Skeletal muscle satellite cell (primary cell): ENCODE measurements around the gene SPOCD1.

Experiments used
- H3K27me3 ChIP-seq: 2 replicates; pipeline ENCODE4 v1.7.0; 2013; ENCODE audit warnings: low read length; ENCODE audit not compliant: control insufficient read depth, insufficient read depth
- H3K36me3 ChIP-seq: 2 replicates; pipeline ENCODE4 v1.7.0; 2013; ENCODE audit warnings: mild to moderate bottlenecking, control low read depth, low read length; ENCODE audit not compliant: insufficient read depth
- H3K4me1 ChIP-seq: 2 replicates; pipeline ENCODE4 v1.7.0; 2013; ENCODE audit warnings: low read length; ENCODE audit not compliant: control insufficient read depth, insufficient read depth
- H3K4me2 ChIP-seq: 2 replicates; pipeline ENCODE4 v1.7.0; 2013; ENCODE audit warnings: mild to moderate bottlenecking, low read length
- H3K4me3 ChIP-seq: 2 replicates; pipeline ENCODE4 v1.7.0; 2013; ENCODE audit warnings: low read length
- H3K9ac ChIP-seq: 2 replicates; pipeline ENCODE4 v1.7.0; 2013; ENCODE audit warnings: mild to moderate bottlenecking, low read depth, low read length, moderate library complexity
- H3K9me3 ChIP-seq: replicated peaks from 2 replicates; pipeline ENCODE4 v1.7.0; 2013; ENCODE audit warnings: mild to moderate bottlenecking, control low read depth, low read length

The SPOCD1 gene

DNA sequence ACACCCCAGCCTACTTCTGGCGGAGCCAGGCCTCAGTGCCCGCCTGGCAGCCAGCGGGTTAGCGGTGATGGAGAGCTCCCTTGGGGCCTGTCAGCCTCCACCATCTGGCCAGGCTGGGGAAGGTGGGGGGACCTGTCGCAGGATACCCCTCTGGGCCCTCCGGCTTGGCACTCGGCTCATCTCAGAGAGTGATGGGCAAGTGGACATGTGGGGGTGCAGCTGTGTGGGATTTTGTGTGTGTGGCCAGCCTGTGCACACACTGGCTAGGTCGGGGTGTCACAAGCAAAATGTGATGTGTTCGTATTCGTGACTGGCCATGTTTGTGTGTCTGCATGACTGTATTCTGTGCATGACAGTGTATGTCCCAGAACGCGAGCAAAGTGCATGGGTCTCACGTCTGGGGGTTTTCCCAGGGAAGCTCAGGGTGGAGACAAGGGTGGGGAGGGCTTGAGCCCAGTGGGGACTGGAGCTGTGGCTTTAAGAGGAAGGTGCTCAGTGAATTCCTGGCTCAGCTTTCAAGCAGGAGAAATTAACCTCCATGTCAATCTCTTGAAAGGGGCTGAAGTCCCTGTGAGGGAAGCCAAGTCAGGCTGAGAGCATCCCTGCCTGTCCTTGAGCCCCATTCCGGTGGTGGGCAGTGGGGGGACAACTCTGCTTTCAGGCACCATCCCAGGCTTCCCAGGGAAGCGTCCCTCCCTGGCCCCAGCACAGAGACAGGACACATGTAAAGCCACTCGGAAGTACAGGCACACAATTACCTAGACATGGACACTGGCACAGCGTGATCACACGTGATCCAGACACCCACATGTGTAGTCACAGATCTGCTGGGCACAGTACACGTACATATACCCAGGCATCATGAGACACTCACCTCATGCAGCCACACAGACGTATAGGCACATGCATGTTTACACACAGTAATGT, 30.5 kb downstream of the SPOCD1 start:
- Histone ChIP-seq H3K4me1 (peaks cover 14% of the 10 kb centered on the region), H3K4me2 (no peak overlapping the region), H3K9me3 (no peaks in the 10 kb centered on the region), H3K4me3 (no peak overlapping the region), H3K9ac (no peak overlapping the region), H3K36me3 (no peaks in the 10 kb centered on the region), H3K27me3 (no peaks in the 10 kb centered on the region)

DNA sequence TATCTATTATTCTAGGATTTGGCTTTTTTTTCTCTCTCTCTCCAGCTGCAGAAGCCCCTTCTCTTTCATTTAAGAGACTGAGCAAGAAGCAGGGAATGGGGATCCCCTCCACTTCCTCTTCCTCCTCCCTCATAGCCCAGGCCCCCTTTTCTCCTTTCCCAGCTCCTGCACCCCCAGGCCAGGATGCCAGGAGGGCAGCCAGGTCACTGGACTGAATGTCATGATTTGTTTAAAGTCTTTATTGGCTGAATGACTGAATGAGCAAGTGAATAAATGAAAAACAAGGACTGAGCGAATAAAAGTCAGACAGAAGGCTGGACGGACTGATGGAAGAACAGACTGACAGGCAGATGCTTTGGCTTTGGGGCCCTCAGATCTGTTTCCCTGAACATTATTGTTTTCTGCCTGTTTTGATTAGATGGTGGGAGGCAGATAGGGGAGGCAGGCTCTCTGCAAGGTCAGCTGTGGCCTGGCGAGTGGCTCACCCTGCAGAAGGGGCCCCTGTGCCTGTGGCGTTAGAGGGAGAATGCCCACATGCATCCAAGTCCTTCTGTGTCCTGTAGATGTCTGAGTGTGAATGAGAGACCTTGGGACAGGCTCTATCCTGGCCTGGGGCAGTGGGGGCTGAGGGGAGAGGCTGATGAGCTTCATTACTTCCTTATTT, 31.3 kb downstream of the SPOCD1 start:
- no peak overlapping the region for H3K9ac ChIP-seq
- peaks cover 6% of the 10 kb centered on the region for H3K4me1 ChIP-seq
- H3K27me3 ChIP-seq: no peaks in the 10 kb centered on the region
- no peak overlapping the region for H3K4me3 ChIP-seq
- no peaks in the 10 kb centered on the region for H3K36me3 ChIP-seq
- no peaks in the 10 kb centered on the region for H3K9me3 ChIP-seq
- H3K4me2 ChIP-seq: no peak overlapping the region

DNA sequence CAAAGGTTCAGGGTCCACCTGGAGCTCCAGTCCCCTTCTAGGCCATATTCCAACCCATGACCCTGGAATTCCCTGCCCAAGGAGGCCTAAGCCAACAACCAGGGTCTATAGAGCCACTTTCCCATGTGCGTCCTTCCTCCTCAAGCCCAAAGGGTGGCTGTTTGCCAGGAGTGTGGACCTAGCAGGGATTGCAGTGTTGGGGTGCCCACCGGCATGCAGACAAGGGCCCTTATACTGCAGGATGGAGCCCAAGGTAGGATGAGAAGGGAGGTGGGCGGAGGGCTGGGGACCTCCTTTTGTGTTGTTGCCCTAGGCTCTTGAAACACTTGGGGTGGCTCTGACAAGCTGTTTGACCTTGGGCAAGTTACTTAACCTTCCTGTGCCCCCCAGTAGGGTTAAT, 32.0 kb downstream of the SPOCD1 start:
- Histone ChIP-seq H3K27me3 (no peaks in the 10 kb centered on the region), H3K4me1 (peaks cover 4% of the 10 kb centered on the region), H3K9ac (no peak overlapping the region), H3K4me3 (no peak overlapping the region), H3K9me3 (no peaks in the 10 kb centered on the region), H3K4me2 (no peak overlapping the region), H3K36me3 (no peaks in the 10 kb centered on the region)

DNA sequence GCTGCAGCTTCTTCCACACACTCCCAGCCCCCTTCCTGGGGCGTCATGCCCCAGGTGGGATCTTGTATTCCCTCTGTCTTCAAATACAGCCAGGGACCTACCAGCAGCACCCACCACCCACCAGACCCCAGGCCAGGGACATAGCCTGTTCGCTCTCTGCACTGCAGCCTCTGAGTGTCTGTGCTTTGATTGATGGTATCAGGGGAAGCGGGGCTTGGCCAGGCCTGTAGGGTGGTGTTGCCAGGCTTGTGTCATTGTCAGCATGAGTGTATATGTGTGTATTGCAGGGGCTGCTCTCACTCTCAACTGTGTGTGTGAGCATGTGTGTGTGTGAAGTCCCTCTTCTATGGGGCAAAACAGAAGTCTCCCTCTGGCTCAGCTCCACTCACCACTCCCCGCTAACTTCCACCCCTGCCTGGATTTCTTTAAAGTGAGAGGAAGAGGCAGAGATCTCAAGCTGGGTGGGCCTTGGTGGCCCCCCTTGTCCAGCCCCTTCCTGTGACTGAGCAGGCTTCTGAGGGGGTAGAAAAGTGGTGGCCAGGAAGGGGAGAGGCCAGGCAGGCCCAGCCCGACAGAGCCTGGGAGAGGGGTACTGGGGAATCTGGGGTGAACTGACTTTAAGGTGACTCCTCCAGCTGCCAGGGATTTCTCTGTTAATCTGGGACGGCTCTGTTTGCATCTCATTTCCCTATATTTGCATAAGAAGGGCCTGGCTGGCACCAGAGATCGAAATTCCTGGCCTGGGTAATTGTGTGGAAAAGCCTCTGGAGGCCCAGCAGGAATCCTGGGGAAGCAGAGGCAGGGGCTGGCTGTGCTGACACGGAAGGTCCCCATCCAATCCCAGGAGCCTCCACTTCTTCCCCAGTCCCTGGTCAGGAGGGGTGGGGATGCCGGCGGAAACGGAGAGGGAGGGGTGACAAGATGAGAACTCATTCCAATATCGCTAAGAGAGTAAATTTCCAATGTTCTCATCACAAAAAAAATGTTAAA, 33.1 kb downstream of the SPOCD1 start:
- Histone ChIP-seq H3K4me3 (no peak overlapping the region), H3K4me1 (peaks cover 1% of the 10 kb centered on the region), H3K9me3 (no peaks in the 10 kb centered on the region), H3K27me3 (no peaks in the 10 kb centered on the region), H3K36me3 (no peaks in the 10 kb centered on the region), H3K9ac (no peak overlapping the region), H3K4me2 (no peak overlapping the region)

DNA sequence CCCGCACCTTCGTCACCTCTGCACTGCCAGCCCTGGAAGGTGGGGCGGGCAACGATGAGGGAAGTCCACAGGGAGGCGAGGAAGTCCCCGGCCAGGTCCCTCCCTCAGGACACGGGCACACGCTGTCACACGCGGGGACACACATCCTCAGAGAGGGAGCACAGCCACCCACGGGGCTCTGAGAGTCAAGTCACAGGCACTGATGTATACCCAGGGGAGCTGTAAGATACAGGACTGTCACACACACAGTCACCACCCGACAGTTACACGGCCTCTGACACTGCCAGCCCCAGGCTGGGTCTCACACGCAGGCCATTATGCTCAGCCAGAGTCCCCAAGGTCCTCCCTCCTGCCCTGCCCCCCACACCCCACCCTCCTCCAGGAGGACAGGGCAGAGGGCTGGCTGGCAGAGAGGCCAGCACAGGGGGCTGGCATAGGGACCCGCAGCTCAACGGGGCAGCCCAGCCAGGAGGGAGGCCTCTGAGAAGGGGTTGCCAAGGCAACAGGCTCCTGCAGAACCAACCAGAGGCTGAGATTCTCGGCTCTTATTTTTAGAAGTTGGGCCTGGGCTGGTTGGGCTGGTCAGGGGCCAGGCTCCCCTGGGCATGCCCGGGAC, 34.0 kb downstream of the SPOCD1 start:
- no peak overlapping the region for H3K4me3 ChIP-seq
- no peaks in the 10 kb centered on the region for H3K27me3 ChIP-seq
- no peaks in the 10 kb centered on the region for H3K4me1 ChIP-seq
- H3K36me3 ChIP-seq: no peaks in the 10 kb centered on the region
- H3K9ac ChIP-seq: no peak overlapping the region
- H3K9me3 ChIP-seq: no peaks in the 10 kb centered on the region
- H3K4me2 ChIP-seq: no peak overlapping the region

DNA sequence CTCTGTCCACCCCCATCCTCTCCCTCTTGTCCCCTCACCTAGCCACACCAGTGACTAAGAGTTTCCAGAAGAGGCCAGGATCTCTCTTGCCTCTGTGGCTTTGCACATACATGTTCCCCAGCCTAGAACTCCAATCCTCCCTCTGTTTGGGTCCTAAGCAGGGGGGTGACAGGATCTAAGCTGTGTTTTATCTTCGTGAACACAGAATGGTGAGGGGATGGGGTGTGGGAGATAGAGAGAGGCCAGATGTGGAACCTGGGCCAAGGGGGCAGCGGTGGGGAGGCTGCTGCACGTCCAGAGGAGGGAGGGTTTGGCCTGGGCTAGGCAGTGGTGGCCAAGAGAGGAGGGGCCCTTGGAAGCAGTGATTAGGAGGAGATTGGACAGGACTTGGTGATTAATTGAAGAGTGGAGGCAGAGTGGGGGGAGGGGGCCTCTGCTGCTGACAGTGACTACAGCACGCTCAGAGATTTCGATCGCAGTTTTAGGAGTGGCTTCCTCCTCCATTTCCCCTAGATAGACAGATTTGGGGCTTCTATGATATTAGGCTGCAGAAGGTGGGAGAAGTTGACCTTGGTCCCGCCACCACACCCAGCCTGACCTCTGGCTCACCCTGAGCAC, 34.6 kb downstream of the SPOCD1 start:
- H3K4me2 ChIP-seq: no peak overlapping the region
- H3K27me3 ChIP-seq: no peaks in the 10 kb centered on the region
- H3K9ac ChIP-seq: no peak overlapping the region
- H3K36me3 ChIP-seq: no peaks in the 10 kb centered on the region
- H3K4me3 ChIP-seq: no peak overlapping the region
- no peaks in the 10 kb centered on the region for H3K9me3 ChIP-seq
- H3K4me1 ChIP-seq: no peaks in the 10 kb centered on the region

DNA sequence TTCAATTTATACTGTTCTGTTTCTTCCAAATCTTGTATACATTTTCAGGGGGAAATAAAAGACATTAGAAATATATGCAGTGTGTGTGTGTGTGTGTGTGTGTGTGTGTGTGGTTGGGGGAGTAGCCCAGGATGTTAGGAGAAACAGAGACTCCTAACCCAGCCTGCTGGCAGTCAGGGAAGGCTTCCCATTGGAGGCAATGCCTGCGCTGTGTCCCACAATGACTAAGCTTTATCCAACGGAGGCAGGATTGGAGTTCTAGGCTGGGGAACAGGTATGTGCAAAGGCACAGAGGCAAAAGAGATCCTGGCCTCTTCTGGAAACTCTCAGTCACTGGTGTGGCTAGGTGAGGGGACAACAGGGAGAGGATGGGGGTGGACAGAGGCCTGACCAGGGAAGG, 35.2 kb downstream of the SPOCD1 start:
- Histone ChIP-seq H3K36me3 (no peaks in the 10 kb centered on the region), H3K9ac (no peak overlapping the region), H3K4me1 (no peaks in the 10 kb centered on the region), H3K27me3 (no peaks in the 10 kb centered on the region), H3K4me2 (no peak overlapping the region), H3K4me3 (no peak overlapping the region), H3K9me3 (no peaks in the 10 kb centered on the region)

DNA sequence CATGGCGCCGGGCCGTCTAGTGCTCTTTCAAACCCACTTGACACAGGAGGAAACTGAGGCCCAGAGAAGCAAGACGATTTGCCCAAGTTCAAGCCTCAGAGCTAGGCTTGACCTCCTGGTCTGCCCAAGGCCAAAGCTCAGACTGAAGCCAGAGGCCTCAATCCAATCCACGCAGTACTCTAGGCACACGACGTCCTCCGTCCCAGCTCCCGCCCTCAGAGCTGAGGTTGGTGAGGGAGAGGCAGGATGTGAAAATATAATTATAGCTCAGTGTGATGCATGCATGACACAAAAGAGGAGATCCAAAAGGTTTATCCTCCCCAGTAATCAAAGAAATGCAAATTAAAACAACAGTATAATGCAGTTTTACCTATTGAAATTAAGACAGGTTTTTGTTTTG, 36.1 kb downstream of the SPOCD1 start:
- Histone ChIP-seq H3K9me3 (no peaks in the 10 kb centered on the region), H3K27me3 (peaks cover 9% of the 10 kb centered on the region), H3K4me3 (no peak overlapping the region), H3K9ac (no peak overlapping the region), H3K4me2 (no peak overlapping the region), H3K4me1 (no peaks in the 10 kb centered on the region), H3K36me3 (no peaks in the 10 kb centered on the region)

DNA sequence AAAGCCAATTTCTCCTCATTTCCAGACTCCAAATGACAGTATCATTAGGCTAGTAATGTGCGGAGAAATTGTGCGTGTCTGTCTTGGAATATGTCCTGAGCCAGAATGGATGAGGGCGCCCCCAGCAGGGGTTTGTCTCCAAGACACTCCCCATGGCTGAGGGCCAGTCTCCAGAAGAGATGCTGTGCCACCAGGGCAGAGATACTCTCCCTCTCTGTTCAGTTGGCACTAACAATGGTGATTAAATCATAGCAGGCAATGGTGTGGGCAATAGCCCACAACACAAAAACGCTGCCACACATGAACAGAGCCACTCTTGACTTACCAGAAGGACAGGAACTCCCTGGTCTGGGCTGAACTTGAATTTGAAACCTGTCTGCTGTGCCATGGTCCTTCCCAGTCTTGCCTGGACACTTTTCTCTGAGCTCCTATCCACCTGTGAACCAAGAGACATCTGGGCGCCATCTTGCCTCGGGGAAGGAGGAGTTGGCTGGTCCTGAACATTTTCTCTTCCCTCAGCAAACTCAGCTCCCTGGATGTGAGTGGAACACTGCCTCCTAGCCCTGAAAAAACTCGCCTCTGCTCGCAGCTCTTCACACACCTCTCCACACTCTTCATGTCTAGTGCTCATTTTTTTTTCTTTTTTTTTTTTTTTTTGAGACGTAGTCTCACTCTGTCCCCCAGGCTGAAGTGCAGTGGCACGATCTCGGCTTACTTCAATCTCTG, 36.9 kb downstream of the SPOCD1 start:
- Histone ChIP-seq H3K4me3 (no peak overlapping the region), H3K4me2 (no peak overlapping the region), H3K4me1 (no peaks in the 10 kb centered on the region), H3K27me3 (peaks cover 16% of the 10 kb centered on the region), H3K9ac (no peak overlapping the region), H3K9me3 (no peaks in the 10 kb centered on the region), H3K36me3 (no peaks in the 10 kb centered on the region)

DNA sequence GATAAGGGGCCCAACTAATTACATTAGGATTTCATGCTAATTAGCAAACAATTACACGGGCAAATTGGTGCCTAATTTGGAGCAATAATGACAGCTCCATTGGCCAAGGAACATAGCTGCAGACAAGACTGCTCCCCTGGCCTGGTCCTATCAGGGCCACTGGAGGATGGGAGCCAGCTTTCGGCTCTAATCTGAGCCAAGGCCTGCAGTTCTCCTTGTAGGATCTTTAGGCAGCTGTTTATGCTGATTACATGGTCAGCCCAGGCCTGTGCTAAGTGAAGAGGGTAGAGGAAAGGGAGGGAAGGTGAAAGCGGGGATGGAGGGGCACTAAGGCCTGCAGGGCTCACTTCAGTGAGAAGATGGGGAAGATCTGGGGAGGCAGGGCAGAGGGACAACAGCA, 39.3 kb downstream of the SPOCD1 start:
- H3K36me3 ChIP-seq: no peaks in the 10 kb centered on the region
- peaks cover 4% of the 10 kb centered on the region for H3K4me1 ChIP-seq
- H3K4me3 ChIP-seq: no peak overlapping the region
- H3K9ac ChIP-seq: no peak overlapping the region
- H3K4me2 ChIP-seq: no peak overlapping the region
- H3K9me3 ChIP-seq: no peaks in the 10 kb centered on the region
- H3K27me3 ChIP-seq: peaks cover 38% of the 10 kb centered on the region
